K562 (cell line): Measurements from ENCODE around the gene HBB. TPM values are rescaled to one million over a fixed set of nuclear protein-coding genes. Genes with fewer than 3 reads are reported as not detected.

ENCODE experiments used
- CBFB ChIP-seq: sonication (generic); formaldehyde crosslinking; IDR thresholded peaks from 2 replicates; pipeline ENCODE4 v1.4.0; 2020; ENCODE audit warnings: mild to moderate bottlenecking, missing genetic modification reagents
- CREB3L1 ChIP-seq: fragments of 450-650 bp; IDR thresholded peaks from 2 replicates; pipeline ENCODE4 v1.6.1; 2014; ENCODE audit warnings: low read depth, mild to moderate bottlenecking, moderate library complexity, borderline replicate concordance
- CREM ChIP-seq: IDR thresholded peaks from 2 replicates; pipeline ENCODE4 v1.6.1; 2014; ENCODE audit warnings: antibody characterized with exemption, low read depth
- FOSL1 ChIP-seq: fragments of 200-800 bp; sonication (Bioruptor generic); conservative IDR thresholded peaks from 2 replicates; pipeline ENCODE4 v1.6.1; 2016; ENCODE audit warnings: missing genetic modification characterization, missing compliant biosample characterization
- HNRNPUL1 ChIP-seq: fragments of 200-400 bp; formaldehyde crosslinking; IDR thresholded peaks from 2 replicates; pipeline ENCODE4 v1.6.1; 2017; ENCODE audit warnings: low read length
- KLF13 ChIP-seq: fragments of 450-650 bp; IDR thresholded peaks from 2 replicates; pipeline ENCODE4 v1.6.1; 2016; ENCODE audit warnings: missing genetic modification characterization, low read depth, mild to moderate bottlenecking, missing compliant biosample characterization, moderate library complexity, borderline replicate concordance
- NR2C2 ChIP-seq, 2 experiments: fragments of 200-800 bp in 1 of 2; sonication (Bioruptor generic) in 1 of 2; sonication (generic) in 1 of 2; formaldehyde crosslinking in 1 of 2; IDR thresholded peaks; 2 replicates each; pipeline versions ENCODE4 v1.6.1 to v1.8.0; 2016 to 2022; ENCODE audit warnings: mild to moderate bottlenecking in 1 of 2, missing compliant biosample characterization in 1 of 2, missing genetic modification characterization in 1 of 2, missing genetic modification reagents in 1 of 2
- OTX1 ChIP-seq: fragments of 450-650 bp; formaldehyde crosslinking; IDR thresholded peaks from 2 replicates; pipeline ENCODE4 v1.4.0; 2022; ENCODE audit warnings: mild to moderate bottlenecking
- POLR2AphosphoS5 ChIP-seq: IDR thresholded peaks from 2 replicates; pipeline ENCODE4 v1.6.1; 2011; ENCODE audit warnings: mild to moderate bottlenecking, low read depth, low read length, moderate library complexity; ENCODE audit not compliant: control insufficient read depth, insufficient read depth
- TCF3 ChIP-seq: sonication (generic); formaldehyde crosslinking; IDR thresholded peaks from 2 replicates; pipeline ENCODE4 v1.4.0; 2020; ENCODE audit warnings: mild to moderate bottlenecking, missing genetic modification reagents
- ZNF318 ChIP-seq, 2 experiments: fragments of 450-650 bp; IDR thresholded peaks; 2 replicates each; pipeline ENCODE4 v1.6.1; 2016; ENCODE audit warnings: mild to moderate bottlenecking in 2 of 2, borderline replicate concordance in 1 of 2, low read depth in 1 of 2, moderate library complexity in 1 of 2
- ZNF347 ChIP-seq: fragments of 450-650 bp; formaldehyde crosslinking; IDR thresholded peaks from 2 replicates; pipeline ENCODE4 v1.4.0; 2020; ENCODE audit warnings: low read depth, mild to moderate bottlenecking, moderate library complexity
- polyA plus RNA-seq, 8 experiments: library from polyadenylated mRNA; depleted of rRNA in 4 of 8; stranded (reverse) in 5 of 8; unstranded in 3 of 8; fragments of >200 nt; fragmentation: Nextera tagmentation in 2 of 8; fragmentation: Illumina TruSeq in 1 of 8; extraction: Ambion mirVana in 2 of 8; extraction: Trizol in 1 of 8; gene quantifications; 2 replicates each; pipeline versions ENCODE4 v1.2.1 to v1.2.3, GENCODE V29; 2011 to 2014; ENCODE audit warnings: inconsistent platforms in 1 of 8, missing spikeins in 1 of 8
- total RNA-seq, 7 experiments: library from RNA; depleted of rRNA in 6 of 7; stranded (reverse); fragments of >200 nt in 6 of 7; fragmentation: Illumina TruSeq in 2 of 7; extraction: Trizol in 2 of 7; gene quantifications; 2 replicates each; pipeline versions ENCODE4 v1.2.1 to v1.2.3, GENCODE V29; 2011 to 2021; ENCODE audit warnings: low replicate concordance in 1 of 7

HBB gene
- total and polyA plus RNA-seq, 9 of the 15 experiments (the other 6 are each of a cell fraction or from before 2014, with no cell fraction given), result 0.33 to 3.4 (median 1.2) TPM; not detected in 2

- no peak for TF ChIP-seq ZNF318 (IDR thresholded peaks at IDR 0.05; ENCODE audit: borderline replicate concordance in 1 of 2, low read depth in 1 of 2)
- TF ChIP-seq POLR2AphosphoS5, result peak; percentile 59; the same call in 1 of the 2 replicates
- TF ChIP-seq CREB3L1, result no peak
- peak; percentile 54; the same call in 1 of the 2 replicates for TF ChIP-seq CREM
- TF ChIP-seq KLF13 (tag), result no peak
- no peak for TF ChIP-seq ZNF347 (CRISPR knock-in tag)
- TF ChIP-seq HNRNPUL1, result 0 out of 2 replicates have a peak, but pooled peaks have one; percentile 77
- no peak for TF ChIP-seq NR2C2 (CRISPR knock-in tag; IDR thresholded peaks at IDR 0.05)
- TF ChIP-seq NR2C2 (tag; IDR thresholded peaks at IDR 0.05), result peak; percentile 53; the same call in 1 of the 2 replicates
- TF ChIP-seq TCF3 (CRISPR knock-in tag), result peak; percentile 18; the same call in 1 of the 2 replicates
- no peak for TF ChIP-seq CBFB
- TF ChIP-seq FOSL1 (tag), result peak; percentile 43; the same call in 1 of the 2 replicates
- TF ChIP-seq OTX1 (CRISPR knock-in tag), result no peak
Observed at GRCh38 chr11:5242933-5243815, 16.3 kb upstream of the HBB start (continued).
